HG03520 (cell line): ENCODE results near the gene TAS2R10.
"Not testable (repeated sequence)": the region's sequence is repeated elsewhere in the genome, so short reads cannot be mapped to it uniquely, and the experiment has no call there.

ENCODE experiments used
- ATAC-seq: cut with Tn5 transposase; IDR thresholded peaks from one replicate; pipeline ENCODE4 v1.9.1; 2021; ENCODE audit warnings: mild to moderate bottlenecking, moderate library complexity; ENCODE audit not compliant: unreplicated experiment

The TAS2R10 gene

GRCh38 chr12:10826258-10826657, at the start of gene TAS2R10:
Gene TAS2R10 (minus strand): TSS chr12:10826358. CDS start chr12:10826269, 89 bp downstream.
- no peak for ATAC-seq

GRCh38 chr12:10873378-10873777, 47.2 kb upstream of the TAS2R10 start:
- ATAC-seq: no peak

GRCh38 chr12:10867381-10867780, 41.2 kb upstream of the TAS2R10 start:
- ATAC-seq: no peak

- ATAC-seq: no peak
Measured at GRCh38 chr12:10863512-10864218, 37.5 kb upstream of the TAS2R10 start.

- no peak for ATAC-seq
Measured at GRCh38 chr12:10861366-10861765, 35.2 kb upstream of the TAS2R10 start.

GRCh38 chr12:10855807-10856206, 29.6 kb upstream of the TAS2R10 start:
- ATAC-seq: no peak

- ATAC-seq: no peak
Measured at GRCh38 chr12:10853776-10854175, 27.6 kb upstream of the TAS2R10 start.

GRCh38 chr12:10851243-10851858, 25.2 kb upstream of the TAS2R10 start:
- ATAC-seq: no peak

GRCh38 chr12:10849425-10849878, 23.3 kb upstream of the TAS2R10 start, which contains the start of gene PRR4:
Gene PRR4 (minus strand): TSS chr12:10849475. CDS start chr12:10849437, 38 bp downstream.
- ATAC-seq: no peak

- no peak for ATAC-seq
Measured at GRCh38 chr12:10847744-10848143, 21.6 kb upstream of the TAS2R10 start.

GRCh38 chr12:10842862-10843261, 16.7 kb upstream of the TAS2R10 start:
- no peak for ATAC-seq

GRCh38 chr12:10838461-10838860, 12.3 kb upstream of the TAS2R10 start:
- no peak for ATAC-seq

GRCh38 chr12:10829994-10830393, 3.8 kb upstream of the TAS2R10 start:
- ATAC-seq: no peak

GRCh38 chr12:10824957-10825356, 1.2 kb downstream of the TAS2R10 start:
- ATAC-seq: no peak

- ATAC-seq: no peak
Measured at GRCh38 chr12:10811883-10812536, 14.1 kb downstream of the TAS2R10 start.

- no peak for ATAC-seq
Measured at GRCh38 chr12:10810068-10810467, 16.1 kb downstream of the TAS2R10 start, which contains the start of gene TAS2R9. Gene TAS2R9 (minus strand): TSS chr12:10810168. CDS start chr12:10810075, 93 bp downstream.

- ATAC-seq: no peak
Measured at GRCh38 chr12:10807186-10807585, 19.0 kb downstream of the TAS2R10 start, which contains the start of gene TAS2R8. Gene TAS2R8 (minus strand): TSS chr12:10807286. CDS start chr12:10806980, 306 bp downstream.

GRCh38 chr12:10802587-10802986, 23.6 kb downstream of the TAS2R10 start, which contains the start of gene TAS2R7:
Gene TAS2R7 (minus strand): TSS chr12:10802627. CDS start chr12:10802570, 57 bp downstream.
- no peak for ATAC-seq

GRCh38 chr12:10801741-10802140, 24.4 kb downstream of the TAS2R10 start:
- ATAC-seq: no peak

- ATAC-seq: no peak
Measured at GRCh38 chr12:10794222-10794621, 31.9 kb downstream of the TAS2R10 start.

GRCh38 chr12:10791769-10792168, 34.4 kb downstream of the TAS2R10 start:
- ATAC-seq: not testable (repeated sequence)
